ENCODE results near the gene TEX55.
"Not testable (repeated sequence)": the region's sequence is repeated elsewhere in the genome, so short reads cannot be mapped to it uniquely, and the experiment has no call there.

The TEX55 gene

GRCh38 chr3:119104031-119104430, 41.9 kb upstream of the TEX55 start:
- no peak overlapping the region for H2AFZ ChIP-seq
- no peaks in the 10 kb centered on the region for H3K79me2 ChIP-seq
- H3K9ac ChIP-seq, result no peak overlapping the region
- no peaks in the 10 kb centered on the region for H3K9me3 ChIP-seq (ENCODE audit: control insufficient read depth, low read length)
- no peaks in the 10 kb centered on the region for H3K4me1 ChIP-seq
- no peak for TF ChIP-seq CTCF (IDR thresholded peaks at IDR 0.05)
- no peak overlapping the region for H3K27ac ChIP-seq
- H3K36me3 ChIP-seq (ENCODE audit: control insufficient read depth, insufficient read depth, low read length), result no peaks in the 10 kb centered on the region
- no peaks in the 10 kb centered on the region for H3K27me3 ChIP-seq (ENCODE audit: control insufficient read depth, insufficient read depth, low read length)
- H3K4me3 ChIP-seq (ENCODE audit: low read depth, low read length), result no peak overlapping the region
- H3K4me2 ChIP-seq (ENCODE audit: low read length), result no peak overlapping the region

DNA sequence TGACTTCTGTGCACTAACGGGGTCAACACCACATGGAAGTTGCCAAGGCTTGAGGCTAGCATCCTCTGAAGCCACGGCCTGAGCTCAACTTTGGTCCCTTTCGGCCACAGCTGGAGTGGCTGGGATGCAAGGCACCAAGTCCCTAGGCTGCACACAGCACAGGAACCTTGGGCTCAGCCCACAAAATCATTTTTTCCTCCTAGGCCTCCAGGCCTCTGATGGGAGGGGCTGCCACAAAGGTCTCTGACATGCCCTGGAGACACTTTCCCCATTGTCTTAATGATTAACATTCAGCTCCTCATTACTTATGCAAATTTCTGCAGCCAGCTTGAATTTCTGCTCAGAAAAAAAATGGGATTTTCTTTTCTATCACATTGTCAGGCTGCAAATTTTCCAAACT, 27.6 kb upstream of the TEX55 start:
- not testable (repeated sequence) for H3K4me3 ChIP-seq (ENCODE audit: low read depth, low read length); H3K4me1 ChIP-seq; H3K9ac ChIP-seq; H3K79me2 ChIP-seq; H3K4me2 ChIP-seq (ENCODE audit: low read length); H3K27me3 ChIP-seq (ENCODE audit: control insufficient read depth, insufficient read depth, low read length); H3K9me3 ChIP-seq (ENCODE audit: control insufficient read depth, low read length); H3K36me3 ChIP-seq (ENCODE audit: control insufficient read depth, insufficient read depth, low read length); H3K27ac ChIP-seq; H2AFZ ChIP-seq

DNA sequence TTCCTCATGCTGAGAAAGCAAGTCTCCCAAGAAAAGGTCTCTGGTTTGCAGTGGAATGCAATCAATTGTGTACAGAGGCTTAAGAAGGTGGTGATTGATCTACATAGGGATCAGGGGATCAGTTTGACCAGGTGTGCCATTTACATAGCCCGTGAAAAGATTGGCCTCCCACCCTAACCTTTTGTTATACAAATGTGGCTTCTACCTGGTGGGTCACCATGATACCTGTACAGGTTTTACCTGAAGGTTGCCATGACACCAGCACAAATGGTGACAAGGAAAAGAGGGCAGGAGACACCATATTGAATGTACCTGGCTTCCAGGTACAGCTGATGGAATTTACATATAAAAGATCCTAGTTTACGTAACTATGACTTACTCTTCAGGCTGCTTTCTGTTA, 25.5 kb upstream of the TEX55 start:
- Histone ChIP-seq H3K79me2 (no peaks in the 10 kb centered on the region), H3K9me3 (ENCODE audit: control insufficient read depth, low read length) (no peaks in the 10 kb centered on the region), H3K36me3 (ENCODE audit: control insufficient read depth, insufficient read depth, low read length) (no peaks in the 10 kb centered on the region), H2AFZ (no peak overlapping the region), H3K4me1 (no peaks in the 10 kb centered on the region), H3K4me2 (ENCODE audit: low read length) (no peak overlapping the region), H3K27ac (no peak overlapping the region), H3K4me3 (ENCODE audit: low read depth, low read length) (no peak overlapping the region), H3K27me3 (ENCODE audit: control insufficient read depth, insufficient read depth, low read length) (no peaks in the 10 kb centered on the region), H3K9ac (no peak overlapping the region)
- TF ChIP-seq CTCF (IDR thresholded peaks at IDR 0.05), result no peak

DNA sequence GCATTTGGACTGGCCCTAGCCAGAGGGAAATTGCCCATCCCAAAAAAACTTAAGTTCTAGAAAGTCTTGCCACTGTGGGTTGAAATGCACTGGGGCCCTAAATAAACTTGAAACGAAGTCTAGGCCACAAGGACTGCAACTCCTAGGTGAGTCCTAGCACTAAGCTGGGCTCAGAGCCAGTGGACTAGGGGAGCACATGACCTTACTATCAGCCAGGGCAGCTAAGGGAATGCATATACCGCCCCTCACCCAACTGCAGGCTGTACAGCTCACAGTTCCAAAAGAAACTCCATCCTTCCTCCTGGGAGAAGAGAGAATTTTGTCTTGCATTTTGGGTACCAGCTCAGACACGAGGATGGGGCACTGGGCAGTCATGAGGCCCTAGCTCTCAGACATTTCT, 23.6 kb upstream of the TEX55 start:
- no peak for TF ChIP-seq CTCF (IDR thresholded peaks at IDR 0.05)
- H3K4me3 ChIP-seq (ENCODE audit: low read depth, low read length), result no peak overlapping the region
- no peak overlapping the region for H3K9ac ChIP-seq
- H3K4me1 ChIP-seq, result no peaks in the 10 kb centered on the region
- H3K27ac ChIP-seq, result no peak overlapping the region
- no peaks in the 10 kb centered on the region for H3K36me3 ChIP-seq (ENCODE audit: control insufficient read depth, insufficient read depth, low read length)
- H3K79me2 ChIP-seq, result no peaks in the 10 kb centered on the region
- no peaks in the 10 kb centered on the region for H3K9me3 ChIP-seq (ENCODE audit: control insufficient read depth, low read length)
- no peak overlapping the region for H2AFZ ChIP-seq
- no peak overlapping the region for H3K4me2 ChIP-seq (ENCODE audit: low read length)
- H3K27me3 ChIP-seq (ENCODE audit: control insufficient read depth, insufficient read depth, low read length), result no peaks in the 10 kb centered on the region

DNA sequence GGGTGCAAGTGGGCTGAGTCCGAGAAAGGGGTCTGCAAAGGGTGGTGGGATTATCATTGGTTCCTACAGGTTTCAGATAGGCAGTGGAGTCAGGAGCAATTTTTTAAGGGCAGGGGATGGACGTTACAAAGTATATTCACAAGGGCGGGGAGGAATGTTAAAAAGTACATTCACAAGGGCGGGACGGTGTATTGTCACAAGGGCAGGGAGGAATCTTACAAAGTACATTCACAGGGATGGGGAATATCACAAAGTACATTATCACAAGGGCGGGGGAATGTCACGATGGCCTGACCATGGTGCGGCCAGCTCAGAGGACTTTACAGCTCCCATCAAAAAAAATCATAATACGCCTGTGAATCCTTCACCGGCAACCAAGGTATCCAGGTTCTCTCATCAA, 20.6 kb upstream of the TEX55 start:
- Histone ChIP-seq H3K27ac (no peak overlapping the region), H2AFZ (no peak overlapping the region), H3K79me2 (no peaks in the 10 kb centered on the region), H3K36me3 (ENCODE audit: control insufficient read depth, insufficient read depth, low read length) (no peaks in the 10 kb centered on the region), H3K27me3 (ENCODE audit: control insufficient read depth, insufficient read depth, low read length) (no peaks in the 10 kb centered on the region), H3K4me3 (ENCODE audit: low read depth, low read length) (no peak overlapping the region), H3K4me2 (ENCODE audit: low read length) (no peak overlapping the region), H3K9ac (no peak overlapping the region), H3K9me3 (ENCODE audit: control insufficient read depth, low read length) (no peaks in the 10 kb centered on the region), H3K4me1 (no peaks in the 10 kb centered on the region)
- TF ChIP-seq CTCF (IDR thresholded peaks at IDR 0.05), result no peak
